Activated CD4-positive, CD25-positive, alpha-beta regulatory T cell treated with anti-CD3 and anti-CD28 coated beads, Interleukin-2, amount 50 U/mL, for 24 hours (primary cell): Measurements from ENCODE around the gene ARL10.

ENCODE experiments used
- ATAC-seq, 2 donors: fragments of 150-1000 bp; cut with Tn5 transposase; one replicate each; pipeline ENCODE4 v1.10.0; 2021; ENCODE audit warnings: mild to moderate bottlenecking in 1 of 2, moderate library complexity in 1 of 2

ARL10 gene

GRCh38 chr5:176362233-176362490 is 3.1 kb upstream of the ARL10 start:
- no peak for ATAC-seq

- no peak for ATAC-seq
Observed at GRCh38 chr5:176364765-176365350, 429 bp upstream of the ARL10 start.

GRCh38 chr5:176366232-176366894 is 1.1 kb downstream of the ARL10 start:
- no peak for ATAC-seq

- no peak for ATAC-seq
Observed at GRCh38 chr5:176368726-176369125, 3.4 kb downstream of the ARL10 start.

GRCh38 chr5:176369934-176370711 is 4.8 kb downstream of the ARL10 start:
- ATAC-seq = no peak

GRCh38 chr5:176371621-176372539 is 6.6 kb downstream of the ARL10 start:
- ATAC-seq = no peak

- ATAC-seq = no peak
Observed at GRCh38 chr5:176373100-176373818, 8.0 kb downstream of the ARL10 start.

- no peak for ATAC-seq
Observed at GRCh38 chr5:176379881-176380280, 14.6 kb downstream of the ARL10 start.

GRCh38 chr5:176381423-176381822 is 16.1 kb downstream of the ARL10 start:
- no peak for ATAC-seq

- ATAC-seq = no peak
Observed at GRCh38 chr5:176381979-176382378, 16.7 kb downstream of the ARL10 start.

GRCh38 chr5:176382721-176383120 is 17.4 kb downstream of the ARL10 start:
- ATAC-seq = no peak

- ATAC-seq = no peak
Observed at GRCh38 chr5:176383248-176383905, 18.1 kb downstream of the ARL10 start.

GRCh38 chr5:176383961-176384360 is 18.7 kb downstream of the ARL10 start:
- ATAC-seq = no peak

GRCh38 chr5:176384366-176384930 is 19.2 kb downstream of the ARL10 start:
- ATAC-seq = no peak

GRCh38 chr5:176384991-176385390 is 19.7 kb downstream of the ARL10 start:
- no peak for ATAC-seq

GRCh38 chr5:176386491-176386890 is 21.2 kb downstream of the ARL10 start:
- ATAC-seq = no peak

GRCh38 chr5:176387384-176387925 is 22.2 kb downstream of the ARL10 start:
- no peak for ATAC-seq

- ATAC-seq = no peak
Observed at GRCh38 chr5:176388003-176388443, 22.7 kb downstream of the ARL10 start.

GRCh38 chr5:176388444-176389134 is 23.3 kb downstream of the ARL10 start, which contains the start of the genes HIGD2A and NOP16:
TSS of gene HIGD2A (plus strand) at chr5:176388751. CDS start at chr5:176388820, 69 bp downstream.
TSS of gene NOP16 (minus strand) at chr5:176388598. CDS start at chr5:176388539, 59 bp downstream.
- ATAC-seq = peak; percentile 90 to 93
